ENCODE results near the gene TEAD2. TPM values are rescaled to one million over a fixed set of nuclear protein-coding genes. Genes with fewer than 3 reads are reported as not detected.

The TEAD2 gene
- total and polyA plus RNA-seq, 2 of the 13 experiments (the other 11 are each of a cell fraction or from before 2014, with no cell fraction given) = 10.8 to 12.5 TPM

DNA sequence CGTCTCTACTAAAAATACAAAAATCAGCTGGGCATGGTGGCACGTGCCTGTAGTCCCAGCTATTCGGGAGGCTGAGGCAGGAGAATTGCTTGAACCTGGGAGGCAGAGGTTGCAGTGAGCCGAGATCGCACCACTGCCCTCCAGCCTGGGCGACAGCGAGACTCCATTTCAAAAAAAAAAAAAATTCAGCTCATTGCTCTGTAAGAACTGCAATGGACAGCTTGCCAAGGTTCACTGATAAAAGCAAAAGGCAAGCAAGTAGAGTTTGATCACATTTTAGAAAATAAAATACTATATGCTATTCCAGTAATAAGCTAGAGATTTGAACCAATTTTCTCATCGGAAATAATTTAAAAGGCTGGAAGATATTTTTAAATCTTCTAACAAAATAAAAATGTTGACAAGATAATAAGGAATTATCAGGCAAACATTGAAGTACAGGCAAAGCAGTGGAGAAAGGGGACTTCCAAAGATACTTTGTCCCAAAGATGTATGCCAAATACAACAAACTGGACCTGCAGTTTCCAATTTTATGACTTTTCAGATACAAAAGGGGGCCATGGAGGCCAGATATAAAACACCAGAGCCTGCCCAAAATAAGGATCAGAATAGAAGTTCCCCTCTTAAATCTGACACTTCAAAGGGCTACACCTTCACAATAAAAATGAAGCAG, 66.9 kb downstream of the TEAD2 start:
- no peak overlapping the region for H3K4me3 ChIP-seq (replicated peaks in 1 of 3; ENCODE audit: insufficient read depth in 1 of 3, low read depth in 2 of 3, low read length in 3 of 3)
- no peaks in the 10 kb centered on the region for H3K4me1 ChIP-seq (ENCODE audit: insufficient read depth, low read length)
- ATAC-seq (no peak), DNase-seq (ENCODE audit: low spot score) (no peak), FAIRE-seq (no peak)
- intact Hi-C loops (cut with micrococcal nuclease; ENCODE audit: unreplicated experiment) = no loop called here
- no peaks in the 10 kb centered on the region for H4K20me1 ChIP-seq (ENCODE audit: insufficient read depth, low read length)
- no TSS peak for BruUV-seq (replicated peaks)
- H3K27me3 ChIP-seq (ENCODE audit: control insufficient read depth in 1 of 2, insufficient read depth in 2 of 2, low read length in 2 of 2) = no peaks in the 10 kb centered on the region; a peak in 1 of 5 replicates
- 36% methylated on average over 8 of the region's 8 CpGs for WGBS (ENCODE audit: low lambda C conversion rate)
- H3K36me3 ChIP-seq (replicated peaks in 1 of 2; ENCODE audit: control insufficient read depth in 1 of 2, insufficient read depth in 2 of 2, low read length in 2 of 2) = no peaks in the 10 kb centered on the region
- CTCF ChIA-PET (ENCODE audit: low intra/inter-chr PET ratio, low total read pairs) = no interaction called here
- H3K79me2 ChIP-seq (ENCODE audit: insufficient read depth, low read length) = no peaks in the 10 kb centered on the region
- no peak overlapping the region for H3K27ac ChIP-seq (ENCODE audit: extremely low read length, insufficient read depth, low read length)
- no peak for TF ChIP-seq ZNF546 (CRISPR knock-in tag; conservative IDR thresholded peaks at IDR 0.05)
- TF ChIP-seq HCFC1 (IDR thresholded peaks at IDR 0.05; ENCODE audit: low read depth, low read length) = no peak
- TF ChIP-seq, protein P1, sequence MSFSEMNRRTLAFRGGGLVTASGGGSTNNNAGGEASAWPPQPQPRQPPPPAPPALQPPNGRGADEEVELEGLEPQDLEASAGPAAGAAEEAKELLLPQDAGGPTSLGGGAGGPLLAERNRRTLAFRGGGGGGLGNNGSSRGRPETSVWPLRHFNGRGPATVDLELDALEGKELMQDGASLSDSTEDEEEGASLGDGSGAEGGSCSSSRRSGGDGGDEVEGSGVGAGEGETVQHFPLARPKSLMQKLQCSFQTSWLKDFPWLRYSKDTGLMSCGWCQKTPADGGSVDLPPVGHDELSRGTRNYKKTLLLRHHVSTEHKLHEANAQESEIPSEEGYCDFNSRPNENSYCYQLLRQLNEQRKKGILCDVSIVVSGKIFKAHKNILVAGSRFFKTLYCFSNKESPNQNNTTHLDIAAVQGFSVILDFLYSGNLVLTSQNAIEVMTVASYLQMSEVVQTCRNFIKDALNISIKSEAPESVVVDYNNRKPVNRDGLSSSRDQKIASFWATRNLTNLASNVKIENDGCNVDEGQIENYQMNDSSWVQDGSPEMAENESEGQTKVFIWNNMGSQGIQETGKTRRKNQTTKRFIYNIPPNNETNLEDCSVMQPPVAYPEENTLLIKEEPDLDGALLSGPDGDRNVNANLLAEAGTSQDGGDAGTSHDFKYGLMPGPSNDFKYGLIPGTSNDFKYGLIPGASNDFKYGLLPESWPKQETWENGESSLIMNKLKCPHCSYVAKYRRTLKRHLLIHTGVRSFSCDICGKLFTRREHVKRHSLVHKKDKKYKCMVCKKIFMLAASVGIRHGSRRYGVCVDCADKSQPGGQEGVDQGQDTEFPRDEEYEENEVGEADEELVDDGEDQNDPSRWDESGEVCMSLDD (CRISPR knock-in tag; IDR thresholded peaks at IDR 0.05; ENCODE audit: borderline replicate concordance) = no peak
- TF ChIP-seq GABPB1 (CRISPR knock-in tag; IDR thresholded peaks at IDR 0.05) = no peak
- TF ChIP-seq GPN1 (CRISPR knock-in tag; IDR thresholded peaks at IDR 0.05; ENCODE audit: borderline replicate concordance) = no peak
- TF ChIP-seq, protein P2, sequence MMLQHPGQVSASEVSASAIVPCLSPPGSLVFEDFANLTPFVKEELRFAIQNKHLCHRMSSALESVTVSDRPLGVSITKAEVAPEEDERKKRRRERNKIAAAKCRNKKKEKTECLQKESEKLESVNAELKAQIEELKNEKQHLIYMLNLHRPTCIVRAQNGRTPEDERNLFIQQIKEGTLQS (CRISPR knock-in tag; IDR thresholded peaks at IDR 0.05) = no peak
- TF ChIP-seq ZBTB21 (CRISPR knock-in tag; IDR thresholded peaks at IDR 0.05) = no peak
- no peak for TF ChIP-seq BRF2 (CRISPR knock-in tag; IDR thresholded peaks at IDR 0.05)
- TF ChIP-seq ZFP36L2 (CRISPR knock-in tag; IDR thresholded peaks at IDR 0.05) = no peak
- TF ChIP-seq, protein P3, sequence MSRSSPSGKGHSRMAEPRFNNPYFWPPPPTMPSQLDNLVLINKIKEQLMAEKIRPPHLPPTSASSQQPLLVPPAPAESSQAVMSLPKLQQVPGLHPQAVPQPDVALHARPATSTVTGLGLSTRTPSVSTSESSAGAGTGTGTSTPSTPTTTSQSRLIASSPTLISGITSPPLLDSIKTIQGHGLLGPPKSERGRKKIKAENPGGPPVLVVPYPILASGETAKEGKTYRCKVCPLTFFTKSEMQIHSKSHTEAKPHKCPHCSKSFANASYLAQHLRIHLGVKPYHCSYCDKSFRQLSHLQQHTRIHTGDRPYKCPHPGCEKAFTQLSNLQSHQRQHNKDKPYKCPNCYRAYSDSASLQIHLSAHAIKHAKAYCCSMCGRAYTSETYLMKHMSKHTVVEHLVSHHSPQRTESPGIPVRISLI (CRISPR knock-in tag; IDR thresholded peaks at IDR 0.05; ENCODE audit: borderline replicate concordance) = no peak
- no peak for TF ChIP-seq HIVEP1 (CRISPR knock-in tag; IDR thresholded peaks at IDR 0.05)
- no peak for TF ChIP-seq ZNF17 (CRISPR knock-in tag; IDR thresholded peaks at IDR 0.05)
- TF ChIP-seq ZC3H4 (CRISPR knock-in tag; IDR thresholded peaks at IDR 0.05; ENCODE audit: borderline replicate concordance) = no peak
- TF ChIP-seq, protein P4, sequence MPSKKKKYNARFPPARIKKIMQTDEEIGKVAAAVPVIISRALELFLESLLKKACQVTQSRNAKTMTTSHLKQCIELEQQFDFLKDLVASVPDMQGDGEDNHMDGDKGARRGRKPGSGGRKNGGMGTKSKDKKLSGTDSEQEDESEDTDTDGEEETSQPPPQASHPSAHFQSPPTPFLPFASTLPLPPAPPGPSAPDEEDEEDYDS (CRISPR knock-in tag; IDR thresholded peaks at IDR 0.05) = no peak
- TF ChIP-seq ZNF530 (CRISPR knock-in tag; IDR thresholded peaks at IDR 0.05; ENCODE audit: low read depth) = no peak
- no peak for TF ChIP-seq KLF16 (CRISPR knock-in tag; IDR thresholded peaks at IDR 0.05)
- no peak for TF ChIP-seq KAT2B (IDR thresholded peaks at IDR 0.05; ENCODE audit: borderline replicate concordance, low read depth, low read length)
- no peak for TF ChIP-seq HMG20A (CRISPR knock-in tag; IDR thresholded peaks at IDR 0.05; ENCODE audit: borderline replicate concordance)
- no peak for TF ChIP-seq ZFP90 (CRISPR knock-in tag; IDR thresholded peaks at IDR 0.05; ENCODE audit: borderline replicate concordance)
- TF ChIP-seq ZNF713 (CRISPR knock-in tag; IDR thresholded peaks at IDR 0.05) = no peak
- POLR2A ChIA-PET = no interaction called here
- in situ Hi-C loops (cut with HindIII; ENCODE audit: extremely low pct_ligation_motif_present, low pct_unique_long_range_greater_than_20kb) = no loop called here
- no peak overlapping the region for H3K4me2 ChIP-seq (ENCODE audit: low read depth, low read length)
- no peak overlapping the region for H2AFZ ChIP-seq (ENCODE audit: low read length)
- H3K9ac ChIP-seq (ENCODE audit: insufficient read depth, low read depth, low read length) = no peak overlapping the region
- no peaks in the 10 kb centered on the region for H3K9me3 ChIP-seq (ENCODE audit: low read length)

All from HepG2 (cell line).